ENCODE measurements around the gene VIPR2.

DNA sequence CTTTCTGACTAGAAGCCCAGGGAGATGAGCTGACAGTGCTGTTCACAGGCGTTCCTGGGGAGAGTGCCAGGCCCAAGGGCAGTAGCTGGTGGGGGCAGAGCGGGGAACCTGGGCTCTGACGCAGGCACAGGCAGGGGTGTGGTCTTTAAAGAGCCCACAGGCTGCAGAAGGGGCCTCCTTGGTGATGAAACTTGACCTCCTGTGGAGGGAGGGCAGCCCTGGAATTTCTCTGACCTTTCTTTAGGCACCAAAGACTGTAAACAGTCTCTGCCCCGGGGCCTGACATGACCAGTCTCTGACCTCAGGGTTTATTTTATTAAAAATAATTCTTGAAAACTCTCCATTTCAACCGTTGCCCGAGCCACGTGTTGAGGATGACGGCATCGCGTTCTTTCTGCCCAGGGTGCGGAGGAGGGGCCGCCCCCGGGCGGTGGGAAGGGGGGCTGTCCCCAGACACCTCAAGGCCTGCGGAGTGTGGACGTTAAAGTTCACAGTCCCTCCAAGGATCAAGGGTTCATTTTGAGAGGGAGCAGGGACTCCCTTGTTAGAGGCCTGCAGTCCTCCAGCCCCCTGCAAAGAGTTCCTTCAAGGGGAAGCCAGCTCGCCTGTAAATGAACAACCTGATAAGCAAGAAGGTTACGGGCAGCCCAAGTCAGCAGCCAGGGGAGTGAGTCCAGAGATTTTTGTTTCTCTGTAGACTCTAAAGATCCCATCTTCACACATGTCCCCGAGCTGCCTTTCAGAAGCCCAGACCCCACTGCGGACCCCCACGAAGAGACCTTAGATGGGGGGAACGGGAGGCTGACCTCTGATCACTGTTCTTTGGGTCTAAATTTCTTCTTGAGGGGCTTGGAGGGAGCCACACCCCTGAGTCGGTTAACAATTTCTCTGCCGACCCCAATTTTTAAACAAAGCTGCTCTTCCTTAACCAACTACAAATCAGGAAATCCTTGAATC, 128.9 kb downstream of the VIPR2 start:
- TF ChIP-seq, protein P1, sequence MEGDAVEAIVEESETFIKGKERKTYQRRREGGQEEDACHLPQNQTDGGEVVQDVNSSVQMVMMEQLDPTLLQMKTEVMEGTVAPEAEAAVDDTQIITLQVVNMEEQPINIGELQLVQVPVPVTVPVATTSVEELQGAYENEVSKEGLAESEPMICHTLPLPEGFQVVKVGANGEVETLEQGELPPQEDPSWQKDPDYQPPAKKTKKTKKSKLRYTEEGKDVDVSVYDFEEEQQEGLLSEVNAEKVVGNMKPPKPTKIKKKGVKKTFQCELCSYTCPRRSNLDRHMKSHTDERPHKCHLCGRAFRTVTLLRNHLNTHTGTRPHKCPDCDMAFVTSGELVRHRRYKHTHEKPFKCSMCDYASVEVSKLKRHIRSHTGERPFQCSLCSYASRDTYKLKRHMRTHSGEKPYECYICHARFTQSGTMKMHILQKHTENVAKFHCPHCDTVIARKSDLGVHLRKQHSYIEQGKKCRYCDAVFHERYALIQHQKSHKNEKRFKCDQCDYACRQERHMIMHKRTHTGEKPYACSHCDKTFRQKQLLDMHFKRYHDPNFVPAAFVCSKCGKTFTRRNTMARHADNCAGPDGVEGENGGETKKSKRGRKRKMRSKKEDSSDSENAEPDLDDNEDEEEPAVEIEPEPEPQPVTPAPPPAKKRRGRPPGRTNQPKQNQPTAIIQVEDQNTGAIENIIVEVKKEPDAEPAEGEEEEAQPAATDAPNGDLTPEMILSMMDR (IDR thresholded peaks at IDR 0.05), result no peak
- TF ChIP-seq EZH2 (IDR thresholded peaks at IDR 0.05) (no peak), EZH2phosphoT487 (IDR thresholded peaks at IDR 0.05) (no peak)
